Measurements from ENCODE around the gene RNF130.

The RNF130 gene, protein sequence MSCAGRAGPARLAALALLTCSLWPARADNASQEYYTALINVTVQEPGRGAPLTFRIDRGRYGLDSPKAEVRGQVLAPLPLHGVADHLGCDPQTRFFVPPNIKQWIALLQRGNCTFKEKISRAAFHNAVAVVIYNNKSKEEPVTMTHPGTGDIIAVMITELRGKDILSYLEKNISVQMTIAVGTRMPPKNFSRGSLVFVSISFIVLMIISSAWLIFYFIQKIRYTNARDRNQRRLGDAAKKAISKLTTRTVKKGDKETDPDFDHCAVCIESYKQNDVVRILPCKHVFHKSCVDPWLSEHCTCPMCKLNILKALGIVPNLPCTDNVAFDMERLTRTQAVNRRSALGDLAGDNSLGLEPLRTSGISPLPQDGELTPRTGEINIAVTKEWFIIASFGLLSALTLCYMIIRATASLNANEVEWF

DNA sequence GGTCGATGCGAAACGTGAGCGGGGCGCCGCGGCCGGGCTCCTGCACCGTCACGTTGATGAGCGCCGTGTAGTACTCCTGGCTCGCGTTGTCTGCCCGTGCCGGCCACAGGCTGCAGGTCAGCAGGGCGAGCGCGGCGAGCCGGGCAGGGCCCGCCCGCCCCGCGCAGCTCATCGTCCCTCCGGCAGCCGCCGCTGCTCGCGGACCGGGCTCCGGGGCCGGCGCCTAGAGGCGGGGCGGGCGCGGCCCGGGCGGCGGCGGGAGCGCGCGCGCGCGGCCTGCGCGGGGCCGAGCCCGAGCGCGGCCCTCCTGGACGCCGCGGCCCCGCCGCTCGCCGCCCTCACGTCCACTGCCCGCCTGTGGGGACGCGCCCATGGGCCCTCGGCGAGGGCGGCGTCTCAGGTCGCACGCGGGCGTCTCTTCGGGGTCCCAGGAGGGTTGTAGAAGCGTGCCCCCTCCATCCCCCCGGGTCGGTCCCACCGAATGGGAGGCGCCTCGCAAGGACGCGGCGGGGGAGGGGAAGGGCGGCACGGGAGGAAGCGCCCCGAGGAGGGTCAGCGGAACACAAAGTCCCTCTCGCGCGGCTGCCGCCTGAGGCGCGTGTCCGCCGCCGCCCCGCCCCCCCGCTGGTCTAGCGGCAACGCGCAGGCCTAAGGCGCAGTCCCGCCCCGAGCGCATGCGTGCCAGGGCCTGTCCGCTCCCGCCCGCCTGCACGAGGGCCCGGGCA, at the start of gene RNF130:
RNF130 (minus strand) TSS at position 229 of the 725 bp plus-strand sequence; CDS start at position 172, 57 bp downstream.
- DNase-seq = peak; percentile 62 to 82 (median 74)

DNA sequence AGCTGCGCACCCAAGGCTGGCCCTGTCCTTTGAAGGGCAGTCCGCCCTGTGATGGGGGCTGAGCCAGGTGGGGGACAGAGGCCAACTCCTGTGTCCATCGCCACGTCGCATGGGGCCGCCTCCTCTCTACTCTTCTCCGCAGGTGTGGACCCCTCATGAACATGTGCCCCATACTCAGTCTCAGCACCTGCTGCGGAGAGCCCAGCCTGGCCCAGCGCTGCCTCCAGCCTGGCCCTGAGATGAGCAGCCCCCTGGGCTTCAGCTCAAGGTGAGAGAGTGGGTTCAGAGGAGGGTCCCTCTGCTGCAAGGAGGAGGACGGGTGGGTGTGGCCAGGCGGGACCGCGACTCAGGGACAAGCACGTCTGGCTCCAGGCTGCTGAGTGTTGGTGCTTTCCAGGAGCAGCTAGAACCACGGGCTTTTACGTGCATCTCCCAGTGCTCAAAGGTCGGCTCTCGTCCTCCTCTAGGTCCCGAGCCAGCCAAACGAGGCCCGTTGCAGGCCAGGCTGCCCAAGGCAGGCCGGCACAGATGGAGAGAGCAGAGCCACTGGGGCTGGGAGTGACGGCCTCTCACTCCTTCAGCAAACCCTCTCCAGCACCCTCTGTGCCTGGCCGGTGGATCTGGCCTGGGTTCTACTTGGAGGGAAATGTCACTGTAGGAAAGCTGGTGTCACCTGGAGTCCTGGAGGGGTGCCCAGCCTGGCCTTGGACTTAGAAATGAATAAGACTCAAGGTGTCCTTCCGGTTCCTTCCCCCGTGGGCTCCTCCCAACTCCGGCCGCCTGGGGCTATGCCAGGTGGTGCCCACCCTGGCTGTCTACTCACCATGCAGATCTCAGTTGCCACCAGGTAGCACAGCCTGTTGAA, 48.9 kb upstream of the RNF130 start:
- DNase-seq = no peak

DNA sequence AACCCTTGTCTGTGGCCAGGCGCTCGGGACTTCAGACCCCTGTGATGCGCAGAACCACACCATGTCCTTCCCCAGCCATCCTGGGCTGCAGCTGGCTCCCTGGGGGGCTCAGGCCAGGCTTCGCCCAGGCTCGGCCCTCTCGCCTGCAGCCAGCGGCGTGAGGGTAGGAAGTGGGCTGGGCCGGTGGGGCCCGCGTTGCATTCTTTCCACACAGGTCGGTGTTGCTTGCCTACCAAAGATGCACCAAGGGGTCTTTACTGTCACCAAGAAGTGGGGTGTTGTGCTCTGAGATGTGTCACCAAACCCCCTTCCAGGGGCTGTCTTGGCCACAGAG, 48.3 kb upstream of the RNF130 start:
- no peak for DNase-seq

DNA sequence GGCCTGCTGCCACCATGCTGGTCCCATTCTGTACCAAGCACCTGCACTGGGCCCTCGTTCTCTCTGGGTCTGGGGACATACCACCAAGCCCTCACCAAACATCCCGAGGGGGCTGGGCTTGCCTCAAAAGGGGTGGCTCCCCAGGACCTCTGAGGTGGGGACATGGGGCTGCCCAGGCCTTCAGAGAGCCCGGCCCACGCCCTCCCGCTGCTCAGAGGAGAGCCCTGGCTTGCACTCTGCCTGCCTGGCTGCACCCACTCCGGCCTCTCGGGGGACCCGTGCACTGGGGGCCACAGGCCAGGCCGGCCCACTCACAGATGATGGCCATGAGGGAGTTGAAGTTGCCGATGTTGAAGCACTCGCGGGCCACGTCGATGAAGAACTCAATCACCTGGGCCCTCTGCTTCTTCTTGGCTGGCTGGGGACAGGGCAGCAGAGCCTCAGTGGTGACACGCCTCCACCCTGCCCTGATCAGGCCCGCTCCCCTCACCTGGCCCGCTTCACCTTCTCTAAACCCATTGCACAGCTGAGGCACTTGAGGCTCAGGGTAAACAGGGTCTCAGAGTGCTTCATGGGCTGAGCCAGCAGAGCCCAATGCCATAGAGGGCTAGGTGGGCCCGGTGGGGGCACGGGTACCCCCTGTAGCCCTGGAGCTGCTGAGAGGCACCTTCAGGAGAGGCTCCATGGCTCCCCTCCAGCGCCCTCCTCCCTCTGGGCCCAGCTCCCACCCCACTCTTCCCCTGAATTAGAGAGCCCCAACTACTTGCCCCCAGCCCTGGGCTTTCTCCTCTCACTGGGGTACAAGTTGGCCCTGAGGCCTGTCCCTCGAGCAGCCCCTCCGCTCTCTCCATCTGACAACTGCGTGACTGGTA, 47.7 kb upstream of the RNF130 start:
- DNase-seq = no peak

DNA sequence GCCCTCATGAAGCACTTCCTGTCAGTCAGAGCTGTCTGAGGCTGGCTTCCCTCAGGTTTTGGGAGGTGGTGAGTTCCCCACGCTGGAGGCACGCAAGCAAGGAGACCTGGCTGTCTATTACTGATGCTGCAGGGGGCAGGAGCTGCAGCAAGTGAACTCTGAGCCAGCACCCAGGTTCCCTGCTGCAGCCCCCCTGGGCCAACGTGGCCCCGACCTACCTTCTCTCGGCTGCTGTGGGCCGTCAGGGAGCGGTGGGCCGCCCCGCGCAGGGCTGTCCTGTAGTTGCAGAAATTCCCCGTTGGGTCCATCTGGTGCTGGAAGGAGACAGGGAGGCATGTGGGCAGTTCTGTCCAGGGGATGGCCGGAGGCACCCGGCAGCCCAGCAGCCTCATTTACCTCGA, 46.8 kb upstream of the RNF130 start:
- no peak for DNase-seq

DNA sequence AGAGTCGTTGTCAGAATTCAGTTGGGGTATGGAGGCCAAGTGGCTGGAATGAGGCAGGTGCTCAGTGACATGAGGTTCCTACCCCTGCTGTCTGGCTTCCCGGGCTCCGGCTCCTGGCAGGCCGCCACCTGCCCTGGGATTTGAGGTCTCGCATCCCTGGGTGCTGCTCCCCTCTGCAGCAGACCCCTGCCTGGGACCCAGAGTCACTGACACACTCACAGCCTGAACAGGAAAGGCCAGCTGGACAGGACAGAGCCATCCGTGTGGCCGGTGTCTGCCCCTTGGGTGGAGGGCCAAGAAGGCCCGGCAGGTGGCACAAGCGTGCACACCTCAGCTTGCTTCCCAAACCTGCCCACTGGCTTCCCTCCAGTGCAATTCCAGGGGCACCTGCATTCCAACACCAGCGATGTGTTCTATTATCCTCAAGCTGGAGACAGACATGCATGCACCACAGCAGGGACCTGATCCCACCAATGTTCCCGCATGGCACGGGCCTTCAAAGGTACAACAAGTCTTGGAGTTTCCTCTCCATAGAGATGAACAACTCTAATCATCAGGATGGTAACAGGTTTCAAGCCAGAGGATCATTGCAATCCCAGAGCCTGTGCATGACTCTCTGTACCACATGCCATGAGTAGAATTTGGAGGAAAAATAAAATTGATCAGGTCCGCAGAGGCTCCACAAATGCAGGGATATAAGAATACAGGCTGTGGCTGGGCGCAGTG, 45.6 kb upstream of the RNF130 start:
- no peak for DNase-seq

DNA sequence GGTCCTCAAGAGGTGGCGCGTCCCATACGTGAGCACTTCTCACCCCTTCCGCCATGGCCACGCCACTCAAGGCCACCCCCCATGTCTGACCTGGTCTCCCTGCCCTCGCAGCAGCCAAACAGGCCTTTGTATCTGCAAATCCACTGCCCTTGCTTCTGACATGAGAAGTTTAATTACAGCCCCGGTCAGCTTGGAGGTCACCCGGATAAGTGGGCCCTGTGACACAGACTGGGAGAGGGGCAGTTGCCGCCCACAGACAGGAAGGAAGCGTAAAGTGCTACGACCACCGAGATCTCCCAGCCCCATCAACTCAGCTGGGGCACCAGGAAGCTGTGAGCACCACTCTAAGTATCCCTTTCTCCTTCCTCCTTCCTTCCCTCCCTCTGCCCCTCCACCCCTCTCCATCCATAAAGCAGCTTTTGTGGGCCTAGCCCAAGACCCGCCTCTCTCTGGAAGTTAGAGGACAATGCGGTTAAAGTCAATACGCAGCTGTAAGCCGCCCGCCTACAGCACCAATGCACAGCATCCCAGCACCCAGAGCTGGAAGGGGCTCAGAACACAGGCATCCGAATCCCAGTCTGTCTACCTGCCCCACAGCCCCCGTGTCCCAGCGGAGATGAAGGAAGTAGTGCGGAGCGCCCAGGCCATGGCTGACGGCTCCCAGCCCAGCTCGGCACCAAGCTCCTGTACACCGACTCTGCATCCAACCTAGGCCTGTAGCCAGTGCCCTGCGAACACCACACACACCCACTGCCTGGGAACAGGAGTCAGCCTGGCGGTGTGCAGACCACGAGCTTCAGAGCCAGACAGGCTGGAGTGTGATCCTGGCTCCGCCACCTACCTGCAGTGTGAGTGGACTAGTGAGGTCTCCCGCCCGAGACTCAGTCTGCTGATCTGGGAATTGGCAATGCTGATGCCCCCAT, 44.8 kb upstream of the RNF130 start:
- no peak for DNase-seq

DNA sequence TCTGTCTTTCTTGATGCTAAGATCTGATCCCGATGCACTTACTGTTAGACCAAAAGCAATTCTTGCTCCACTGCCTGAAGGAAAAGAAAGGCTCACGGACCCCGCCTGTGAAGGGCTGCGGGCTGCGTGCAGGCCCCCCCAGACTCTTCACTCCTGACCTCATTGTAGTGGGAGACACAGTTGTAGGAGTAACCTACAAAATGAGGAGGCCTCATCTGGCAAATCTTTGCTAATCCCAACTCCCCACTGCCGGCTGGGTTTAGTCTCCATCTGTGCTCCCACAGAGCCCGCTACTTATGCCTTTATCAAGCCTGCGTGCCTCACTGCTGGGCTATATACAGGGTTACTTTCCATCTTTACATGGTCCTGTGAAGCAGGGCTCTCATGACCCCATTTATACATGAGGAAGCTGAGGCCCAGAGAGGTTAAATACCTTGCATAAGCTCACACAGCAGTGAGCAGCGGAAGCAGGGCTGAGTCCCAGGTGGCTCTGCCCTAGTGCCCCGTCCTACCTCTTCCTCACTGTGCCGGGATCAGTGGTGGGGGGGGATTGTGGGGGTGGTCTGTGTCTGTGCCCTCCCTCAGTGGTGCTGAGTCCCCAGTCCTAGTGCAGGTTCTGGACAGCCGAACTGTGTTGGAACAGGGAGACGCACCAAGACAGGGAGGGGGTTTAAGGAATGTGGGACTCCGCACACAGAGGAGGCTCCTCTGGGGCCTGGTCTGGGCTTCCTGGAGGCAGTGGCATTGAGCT, 43.9 kb upstream of the RNF130 start:
- DNase-seq = no peak

DNA sequence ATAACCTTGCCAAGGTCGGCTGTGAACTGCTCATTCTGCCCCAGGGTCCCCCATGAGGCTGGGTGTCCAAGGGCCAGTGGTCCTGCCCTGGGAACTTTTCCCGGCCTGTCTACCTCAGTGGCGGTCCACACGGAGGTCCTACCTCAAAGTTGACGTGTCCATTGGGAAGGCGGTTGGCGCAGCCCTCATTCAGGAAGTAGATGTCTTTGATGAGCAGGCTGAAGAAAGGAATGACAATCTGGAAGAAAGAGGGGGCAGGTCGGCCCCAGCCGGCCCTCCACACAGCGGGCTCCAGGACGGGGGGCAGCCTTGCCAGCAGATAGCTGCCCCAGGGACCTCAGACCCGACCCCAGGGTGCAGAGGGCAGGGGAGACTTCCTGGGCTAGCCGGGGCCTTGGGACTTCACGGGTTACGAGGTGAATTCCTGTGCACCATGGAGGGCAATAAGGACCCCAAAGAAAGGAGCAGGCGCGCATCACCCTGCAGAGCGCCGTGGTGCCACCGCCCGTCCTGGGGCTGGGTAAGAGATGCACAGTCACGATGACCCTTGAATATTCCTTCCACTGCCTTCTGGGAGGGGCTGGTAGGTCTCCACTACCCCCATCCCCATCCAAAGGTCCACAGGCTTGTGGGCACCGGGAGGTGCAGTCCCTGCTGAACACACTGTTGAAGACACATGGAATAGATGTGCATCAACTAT, 42.9 kb upstream of the RNF130 start:
- DNase-seq = no peak

DNA sequence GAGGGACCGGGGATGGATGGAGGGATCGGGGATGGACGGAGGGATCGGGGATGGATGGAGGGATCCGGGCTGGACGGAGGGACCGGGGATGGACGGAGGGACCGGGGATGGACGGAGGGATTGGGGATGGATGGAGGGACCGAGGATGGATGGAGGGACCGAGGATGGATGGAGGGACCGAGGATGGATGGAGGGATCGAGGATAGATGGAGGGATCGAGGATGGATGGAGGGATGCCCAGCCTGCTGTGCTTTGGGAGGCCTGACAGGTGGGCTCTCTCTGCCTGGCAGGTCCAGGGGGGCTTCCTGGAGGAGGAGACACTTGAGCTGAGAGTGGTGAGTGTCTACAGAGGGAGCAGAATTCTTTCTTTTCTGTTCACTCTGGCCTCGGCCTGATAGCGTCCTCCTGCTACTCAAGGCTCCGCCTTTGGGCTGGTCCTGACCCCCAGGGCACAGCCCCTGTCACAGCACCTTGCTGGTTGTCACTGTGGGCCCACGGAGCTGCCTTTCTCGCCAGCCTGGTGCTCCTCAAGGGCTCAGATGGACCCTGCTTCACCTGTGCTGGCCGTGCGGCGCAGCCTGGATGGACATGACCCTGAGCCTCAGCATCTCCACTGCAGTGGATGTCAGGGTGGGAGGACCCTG, 42.2 kb upstream of the RNF130 start:
- no peak for DNase-seq

DNA sequence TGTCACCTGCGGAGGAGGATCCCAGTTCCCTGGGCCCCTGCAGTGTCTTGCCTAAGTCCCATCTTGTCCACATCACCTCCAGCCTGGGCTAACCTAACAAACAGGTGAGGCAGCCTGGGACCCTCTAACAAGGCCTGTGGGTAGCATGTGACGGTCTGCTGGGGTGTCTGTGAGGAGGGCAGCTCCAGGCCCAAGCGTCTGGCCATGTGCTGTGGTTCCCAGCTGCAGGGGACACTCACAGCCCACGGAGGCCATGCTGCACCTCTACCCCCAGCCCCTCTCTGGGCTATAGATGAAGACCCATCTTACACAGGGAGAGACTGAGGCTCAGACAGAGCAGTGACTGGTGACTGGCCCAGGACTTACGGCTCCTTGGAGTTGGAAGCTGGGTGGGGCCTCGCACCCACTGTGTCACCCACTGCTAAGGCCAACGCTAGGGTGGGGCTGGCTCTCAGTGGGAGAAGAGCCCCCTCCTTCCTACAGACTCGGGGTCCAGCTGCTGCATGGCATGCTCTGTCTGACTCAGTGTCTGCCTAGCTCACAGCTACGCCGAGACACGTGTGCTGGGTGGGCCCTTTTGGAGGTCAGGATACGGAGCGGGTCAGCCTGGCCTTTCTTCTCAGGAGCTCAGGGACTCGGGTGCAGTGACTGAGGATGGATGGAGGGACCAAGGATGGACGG, 40.8 kb upstream of the RNF130 start:
- DNase-seq = no peak

DNA sequence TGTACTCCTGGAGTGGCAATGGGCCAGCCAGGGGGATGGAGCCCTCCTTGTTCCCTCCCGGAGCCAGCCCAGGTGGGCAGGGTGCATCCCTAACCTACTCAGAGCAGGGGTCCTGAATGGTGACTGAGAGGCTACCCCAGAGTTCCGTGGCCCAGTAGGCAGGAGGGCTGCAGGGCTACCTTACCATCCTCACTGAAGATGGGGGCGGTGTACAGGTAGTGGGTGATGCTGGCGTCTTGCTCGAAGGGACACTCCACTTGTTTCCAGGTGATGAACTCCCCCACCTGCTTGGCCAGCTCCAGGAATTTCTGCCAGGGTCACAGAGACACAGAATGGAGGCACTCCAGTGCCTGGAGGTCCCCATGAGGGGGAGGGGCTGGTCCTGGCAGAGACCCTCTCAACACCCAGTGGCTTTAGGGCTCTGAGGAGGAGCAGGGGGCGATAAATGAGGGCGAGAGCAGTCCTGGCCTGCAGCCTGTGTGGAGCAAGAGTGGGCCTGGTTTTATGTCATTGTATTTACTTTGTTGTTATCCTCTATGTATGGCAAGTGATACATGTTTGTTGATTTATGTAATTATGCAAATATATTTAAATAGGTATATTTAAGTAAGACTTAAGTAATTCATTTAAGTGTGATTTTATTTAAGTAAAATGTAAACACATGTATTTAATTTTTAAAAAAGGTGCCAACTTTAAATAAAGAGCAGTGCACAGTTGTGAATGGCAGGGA, 39.9 kb upstream of the RNF130 start:
- DNase-seq = no peak

DNA sequence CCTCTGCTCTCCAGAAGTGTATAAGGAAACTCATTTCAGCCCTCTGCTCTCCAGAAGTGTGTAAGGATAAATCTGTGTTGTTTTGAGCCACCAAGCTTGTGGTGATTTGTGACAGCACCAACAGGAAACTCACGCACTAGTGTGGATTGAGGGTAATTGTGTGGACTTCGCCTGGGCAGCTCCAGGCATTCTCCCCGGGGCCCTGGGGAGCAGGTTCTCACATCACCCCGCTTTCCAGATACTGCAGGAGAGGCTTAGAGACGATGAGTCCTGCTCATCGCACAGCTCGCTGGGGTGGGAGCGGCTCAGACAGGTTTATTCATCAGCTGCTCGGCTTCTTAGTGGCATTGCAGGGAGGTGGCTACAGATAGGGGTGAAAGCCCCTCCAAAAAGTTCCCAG, 38.4 kb upstream of the RNF130 start:
- DNase-seq = no peak

DNA sequence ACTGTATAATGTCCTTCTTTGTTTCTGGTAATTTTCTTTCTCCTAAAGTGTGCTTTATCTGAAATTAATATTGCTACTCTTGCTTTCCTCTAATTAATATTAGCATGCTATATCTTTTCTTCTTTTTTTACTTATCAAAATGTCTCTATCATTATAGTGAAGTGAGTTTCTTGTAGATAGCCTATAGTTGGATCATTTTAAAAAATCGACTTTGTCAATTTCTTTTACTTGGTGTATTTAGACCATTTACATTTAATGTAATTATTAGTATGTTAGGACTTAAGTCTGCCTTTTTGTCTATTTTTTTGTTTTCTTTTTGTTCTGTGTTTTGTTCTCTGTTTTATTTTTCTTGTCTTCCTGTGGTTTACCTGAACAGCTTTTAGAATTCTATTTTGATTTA, 35.4 kb upstream of the RNF130 start:
- no peak for DNase-seq

DNA sequence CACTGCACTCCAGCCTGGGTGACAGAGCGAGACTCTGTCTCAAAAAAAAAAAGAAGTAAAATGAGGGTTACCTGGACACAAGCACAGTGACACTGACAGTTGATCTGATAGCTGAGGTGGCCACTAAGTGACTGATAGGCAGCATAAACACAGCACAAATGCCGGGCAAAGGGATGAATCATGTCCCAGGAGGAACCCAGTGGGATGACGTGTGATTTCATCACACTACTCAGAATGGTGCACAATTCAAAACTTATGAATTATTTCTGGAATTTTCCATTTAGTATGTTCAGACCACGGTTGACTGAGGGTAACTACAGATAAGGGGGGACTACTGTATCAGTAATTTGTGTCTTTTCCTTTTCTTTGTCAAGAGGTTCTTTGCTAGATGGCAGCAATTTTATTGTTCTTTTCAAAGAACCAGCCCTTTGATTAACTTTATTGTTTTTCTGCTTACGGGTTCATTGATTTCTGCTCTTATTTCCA, 34.3 kb upstream of the RNF130 start:
- no peak for DNase-seq

DNA sequence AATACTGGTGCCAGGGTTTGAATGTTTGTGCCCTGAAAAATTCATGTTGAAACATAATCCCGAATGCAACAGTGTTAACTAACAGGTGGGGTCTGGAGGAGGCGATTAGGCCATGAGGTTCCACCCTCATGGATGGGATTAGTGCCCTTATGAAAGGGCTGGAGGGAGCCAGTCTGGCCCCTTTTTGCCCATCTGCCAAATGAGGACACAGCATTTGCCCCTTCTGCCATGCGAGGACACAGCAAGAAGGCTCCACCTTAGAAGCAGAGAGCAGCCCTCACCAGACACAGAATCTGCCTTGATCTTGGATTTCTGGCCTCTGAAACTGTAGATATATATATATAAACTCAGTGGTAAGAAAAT, 32.6 kb upstream of the RNF130 start:
- no peak for DNase-seq

DNA sequence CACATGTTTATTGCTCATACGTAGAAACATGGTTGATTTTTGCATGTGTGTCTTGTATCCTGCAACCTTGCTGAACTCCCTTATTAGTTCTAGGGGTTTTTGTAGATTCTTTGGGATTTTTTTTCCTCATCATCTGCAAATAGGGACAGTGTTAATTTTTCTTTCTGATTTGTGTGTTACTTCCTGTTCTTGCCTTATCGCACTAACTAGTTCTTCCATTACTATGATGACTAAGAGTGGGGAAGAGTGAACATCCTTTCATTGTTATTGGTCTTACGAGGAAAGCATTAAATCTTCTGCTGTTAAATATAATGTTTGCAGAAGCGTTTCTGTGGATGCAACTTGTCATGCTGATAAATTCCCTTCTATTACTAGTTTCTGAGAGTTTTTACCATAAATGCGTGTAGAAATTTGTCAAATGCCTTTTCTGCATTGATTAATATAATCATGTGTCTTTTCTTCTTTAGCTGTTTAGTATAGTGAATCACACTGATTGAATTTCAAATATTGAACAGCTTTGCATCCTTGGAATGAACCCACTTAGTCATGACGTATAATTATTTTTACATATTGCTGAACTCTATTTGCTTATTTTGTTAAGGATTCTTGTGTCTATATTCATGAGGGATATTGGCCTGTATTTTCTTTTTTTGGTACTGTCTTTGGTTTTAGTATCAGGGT, 32.1 kb upstream of the RNF130 start:
- DNase-seq = no peak

All from stimulated activated naive CD4-positive, alpha-beta T cell (primary cell).